CD8-positive, alpha-beta memory T cell (primary cell): ENCODE results near the gene GTPBP10. TPM values are rescaled to one million over a fixed set of nuclear protein-coding genes. Genes with fewer than 3 reads are reported as not detected.

Source experiments
- CTCF ChIA-PET: fragments of 350-600 bp; sonication (Branson Sonifier 250); formaldehyde crosslinking; loops from one replicate; lab custom pipeline; 2021; ENCODE audit warnings: antibody characterized with exemption; lab: Charles Lee
- POLR2A ChIA-PET: fragments of 350-600 bp; sonication (Branson Sonifier 250); formaldehyde crosslinking; loops from one replicate; lab custom pipeline; 2021; ENCODE audit warnings: antibody characterized with exemption; lab: Charles Lee
- DNase-seq, 5 donors: peaks; one replicate each; pipeline versions ENCODE4 v3.0.0 to v3.0.0-alpha.2; 2020 to 2022; ENCODE audit warnings: mixed read lengths in 1 of 5
- H3K27ac ChIP-seq: one replicate; pipeline ENCODE4 v1.7.0; 2013; ENCODE audit warnings: low read depth, mild to moderate bottlenecking, low read length, moderate library complexity
- H3K27me3 ChIP-seq: 2 replicates; pipeline ENCODE4 v1.7.0; 2013; ENCODE audit warnings: low read length, mild to moderate bottlenecking; ENCODE audit not compliant: insufficient read depth, poor library complexity, severe bottlenecking
- H3K36me3 ChIP-seq: 2 replicates; pipeline ENCODE4 v1.7.0; 2013; ENCODE audit warnings: mild to moderate bottlenecking, low read length, moderate library complexity; ENCODE audit not compliant: insufficient read depth
- H3K4me1 ChIP-seq: 2 replicates; pipeline ENCODE4 v1.7.0; 2013; ENCODE audit warnings: mild to moderate bottlenecking, low read length, moderate library complexity; ENCODE audit not compliant: insufficient read depth
- H3K4me3 ChIP-seq: 2 replicates; pipeline ENCODE4 v1.7.0; 2013; ENCODE audit warnings: mild to moderate bottlenecking, low read length
- H3K9me3 ChIP-seq: 2 replicates; pipeline ENCODE4 v1.7.0; 2013; ENCODE audit warnings: mild to moderate bottlenecking, low read length
- H3K27ac Mint-ChIP-seq, 8 donors: one replicate each; pipeline ENCODE4 v1.8.0; 2020 to 2021; ENCODE audit warnings: mixed read lengths in 8 of 8, mild to moderate bottlenecking in 6 of 8, inconsistent platforms in 3 of 8, moderate library complexity in 3 of 8
- H3K27me3 Mint-ChIP-seq, 2 donors: one replicate each; pipeline ENCODE4 v1.8.0; 2020 to 2021; ENCODE audit warnings: mixed read lengths in 2 of 2, mild to moderate bottlenecking in 1 of 2, moderate library complexity in 1 of 2
- H3K36me3 Mint-ChIP-seq, 3 donors: one replicate each; pipeline ENCODE4 v1.8.0; 2020 to 2021; ENCODE audit warnings: mixed read lengths in 3 of 3, inconsistent platforms in 1 of 3, mild to moderate bottlenecking in 1 of 3
- H3K4me1 Mint-ChIP-seq, 3 donors: one replicate each; pipeline ENCODE4 v1.8.0; 2020 to 2021; ENCODE audit warnings: mixed read lengths in 3 of 3, inconsistent platforms in 1 of 3, mild to moderate bottlenecking in 1 of 3
- H3K4me3 Mint-ChIP-seq, 7 donors: one replicate each; pipeline ENCODE4 v1.8.0; 2020 to 2021; ENCODE audit warnings: mixed read lengths in 7 of 7, mild to moderate bottlenecking in 6 of 7, moderate library complexity in 4 of 7, inconsistent platforms in 2 of 7
- H3K9me3 Mint-ChIP-seq, 5 donors: one replicate each; pipeline ENCODE4 v1.8.0; 2020 to 2022; ENCODE audit warnings: mixed read lengths in 5 of 5, mild to moderate bottlenecking in 3 of 5, moderate library complexity in 2 of 5, inconsistent platforms in 1 of 5
- polyA plus RNA-seq: library from polyadenylated mRNA; unstranded; fragments of 300-500 nt; fragmentation: Illumina TruSeq; gene quantifications from one replicate; pipeline ENCODE4 v1.2.3, GENCODE V29; 2021
- total RNA-seq, 2 experiments: library from RNA; stranded (reverse); gene quantifications; one replicate each; pipeline ENCODE4 v1.2.3, GENCODE V29; 2021

The GTPBP10 gene
- total and polyA plus RNA-seq, 3 experiments from 2014 or later, result 31.3 to 43.3 (median 37.6) TPM

DNA sequence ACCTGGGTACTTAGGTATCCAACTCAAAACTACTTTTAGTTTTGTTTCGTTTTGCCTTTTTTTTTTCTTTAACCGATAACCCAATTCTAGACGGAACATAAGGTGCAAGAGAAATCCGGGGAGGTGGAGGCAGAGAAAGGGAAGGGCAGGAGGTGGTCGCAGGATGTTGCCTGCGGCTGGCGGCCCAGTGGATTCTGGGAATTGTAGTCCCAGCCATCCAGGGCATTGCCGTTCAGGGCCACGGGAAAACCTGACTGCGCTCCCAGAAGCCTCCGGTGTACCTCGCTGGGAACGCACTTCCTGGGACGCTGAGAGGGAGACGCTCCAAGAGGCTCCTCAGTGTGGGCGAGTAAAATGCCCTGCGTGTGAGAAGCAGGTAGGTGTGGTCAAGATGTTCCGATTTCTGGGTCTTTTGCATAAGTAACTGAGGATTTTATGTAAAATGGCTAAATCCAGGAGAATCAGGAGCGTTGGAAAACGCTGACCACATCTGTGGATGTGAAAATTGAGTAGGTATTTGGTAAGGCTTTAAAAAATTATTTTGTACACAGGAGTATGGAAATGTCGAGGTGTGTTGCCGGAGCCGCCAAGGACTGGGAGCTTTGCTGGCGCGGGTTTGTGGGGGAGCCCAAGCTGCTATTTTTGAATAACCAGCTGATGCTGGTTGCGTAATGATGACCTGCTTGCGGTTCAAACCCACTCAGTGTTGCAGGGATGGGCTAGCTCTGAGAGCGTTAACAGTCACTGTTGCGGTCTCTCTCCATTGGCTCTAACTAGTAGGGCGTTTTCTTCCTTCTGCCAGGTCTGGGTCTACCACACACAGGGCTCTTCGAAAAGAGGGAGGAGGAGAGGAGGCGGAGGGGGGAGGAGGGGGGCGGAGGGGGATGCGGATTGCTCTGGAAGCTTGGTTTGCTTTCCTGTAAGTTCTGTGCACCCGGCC, 56.9 kb downstream of the GTPBP10 start, which contains the start of gene CLDN12:
Gene CLDN12, plus strand, starts transcription at position 288 of the 940 bp plus-strand sequence. CDS start 9,216 bp downstream, outside the sequence.
- Mint-ChIP-seq H3K27me3 (no peaks in the 10 kb centered on the region), H3K4me1 (peaks cover 16 to 24% (median 23%) of the 10 kb centered on the region in 3 donors), H3K4me3 (peak within 1 kb of the TSS; percentile 90 to 97 (median 94)), H3K27ac (peak within 1 kb of the TSS; percentile 90 to 99 (median 97)), H3K9me3 (peaks cover 4 to 13% (median 10%) of the 10 kb centered on the region in 5 donors), H3K36me3 (peaks cover 0 to 16% (median 5%) of the 10 kb centered on the region in 3 donors)
- Histone ChIP-seq H3K27me3 (no peaks in the 10 kb centered on the region), H3K4me1 (peaks cover 12% of the 10 kb centered on the region), H3K9me3 (peaks cover 1% of the 10 kb centered on the region), H3K4me3 (peak within 1 kb of the TSS; percentile 99), H3K27ac (peak within 1 kb of the TSS; percentile 81), H3K36me3 (no peaks in the 10 kb centered on the region)
- peak; percentile 64 to 86 (median 83) for DNase-seq
- ChIA-PET POLR2A (interaction anchor here (0.9 to 1.0 kb wide), 2 partner anchors 57 to 58 kb away, joined by 3 to 4 read pairs; no protein-coding TSS in a partner anchor), CTCF (interaction anchor here (0.6 to 1.1 kb wide), 2 partner anchors 23 to 58 kb away, joined by 3 read pairs; no protein-coding TSS in a partner anchor)

DNA sequence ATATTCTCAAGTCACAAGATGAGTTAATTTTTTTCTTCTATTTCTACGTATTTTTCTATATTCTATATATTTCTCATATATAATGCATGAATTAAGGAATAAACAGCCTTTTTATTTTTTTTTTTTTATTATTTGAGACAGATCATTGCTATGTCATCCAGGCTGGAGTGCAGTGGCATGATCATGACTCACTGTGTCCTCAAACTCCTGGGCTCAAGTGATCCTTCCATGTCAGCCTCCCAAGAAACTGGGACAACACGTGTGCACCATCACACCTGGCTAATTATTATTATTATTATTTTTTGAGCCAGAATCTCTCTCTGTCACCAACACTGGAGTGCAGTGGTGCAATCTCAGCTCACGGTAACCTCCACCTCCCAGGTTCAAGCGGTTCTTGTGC, 58.3 kb downstream of the GTPBP10 start:
- Mint-ChIP-seq H3K4me1 (peaks cover 16 to 24% (median 23%) of the 10 kb centered on the region in 3 donors), H3K36me3 (peaks cover 0 to 18% (median 6%) of the 10 kb centered on the region in 3 donors), H3K9me3 (peaks cover 0 to 6% (median 5%) of the 10 kb centered on the region in 5 donors), H3K27me3 (no peaks in the 10 kb centered on the region), H3K4me3 (peak overlapping the region; percentile 62 to 97 (median 94)), H3K27ac (peak overlapping the region in 3 of 8 donors; percentile 73 to 98 (median 97))
- Histone ChIP-seq H3K36me3 (no peaks in the 10 kb centered on the region), H3K4me3 (no peak overlapping the region), H3K4me1 (peaks cover 12% of the 10 kb centered on the region), H3K9me3 (no peaks in the 10 kb centered on the region), H3K27me3 (no peaks in the 10 kb centered on the region), H3K27ac (no peak overlapping the region)
- CTCF ChIA-PET, result no interaction called here
- no peak for DNase-seq
- POLR2A ChIA-PET, result no interaction called here

DNA sequence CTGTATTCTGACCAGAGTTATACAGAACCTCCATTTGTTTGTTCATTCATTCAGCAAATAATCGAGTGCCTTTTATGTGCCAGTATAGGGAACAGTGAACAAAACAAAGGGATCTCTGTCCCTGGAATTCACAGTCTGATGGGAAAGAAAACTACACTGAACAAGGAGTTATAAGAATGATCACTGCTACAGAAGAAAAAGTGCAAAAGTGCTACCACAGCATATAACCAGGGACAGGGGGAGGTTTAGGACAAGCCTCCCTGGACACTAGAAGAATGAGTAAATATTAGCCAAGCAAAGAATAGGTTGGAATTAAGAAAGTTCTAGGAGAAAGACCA, 60.9 kb downstream of the GTPBP10 start:
- Histone ChIP-seq H3K27me3 (no peaks in the 10 kb centered on the region), H3K27ac (no peak overlapping the region), H3K4me3 (no peak overlapping the region), H3K4me1 (peaks cover 12% of the 10 kb centered on the region), H3K36me3 (no peaks in the 10 kb centered on the region), H3K9me3 (no peaks in the 10 kb centered on the region)
- Mint-ChIP-seq H3K4me3 (peak overlapping the region in 1 of 7 donors; percentile 36), H3K9me3 (no peaks in the 10 kb centered on the region), H3K27ac (peak overlapping the region in 3 of 8 donors; percentile 5 to 43 (median 23)), H3K36me3 (peaks cover 0 to 20% (median 6%) of the 10 kb centered on the region in 3 donors), H3K4me1 (peaks cover 16 to 23% (median 22%) of the 10 kb centered on the region in 3 donors), H3K27me3 (peaks cover 0 to 2% of the 10 kb centered on the region in 2 donors)
- no peak for DNase-seq
- ChIA-PET CTCF (no interaction called here), POLR2A (no interaction called here)

DNA sequence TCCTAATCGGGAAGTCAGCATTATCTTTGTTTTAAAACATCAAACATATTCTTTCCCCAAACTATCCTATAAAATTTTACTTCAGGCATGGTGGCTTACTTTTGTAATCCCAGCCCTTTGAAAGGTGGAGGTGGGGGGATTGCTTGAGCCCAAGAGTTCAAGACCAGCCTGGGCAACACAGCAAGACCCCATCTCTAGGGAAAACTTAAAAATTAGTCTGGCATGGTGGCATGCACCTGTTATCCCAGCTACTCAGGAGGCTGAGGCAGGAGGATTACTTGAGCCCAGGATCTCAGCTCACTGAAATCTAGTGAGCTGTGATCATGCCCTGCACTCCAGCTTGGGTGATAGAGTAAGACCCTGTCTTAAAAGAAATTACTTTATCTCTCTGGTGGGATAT, 61.6 kb downstream of the GTPBP10 start:
- peaks cover 10 to 16% (median 15%) of the 10 kb centered on the region in 3 donors for H3K4me1 Mint-ChIP-seq
- Histone ChIP-seq H3K27ac (no peak overlapping the region), H3K9me3 (no peaks in the 10 kb centered on the region), H3K4me3 (no peak overlapping the region), H3K36me3 (no peaks in the 10 kb centered on the region), H3K4me1 (peaks cover 12% of the 10 kb centered on the region), H3K27me3 (no peaks in the 10 kb centered on the region)
- peak overlapping the region in 1 of 8 donors; percentile 43 for H3K27ac Mint-ChIP-seq
- ChIA-PET CTCF (no interaction called here), POLR2A (no interaction called here)
- peaks cover 0 to 2% of the 10 kb centered on the region in 2 donors for H3K27me3 Mint-ChIP-seq
- H3K36me3 Mint-ChIP-seq, result peaks cover 0 to 20% (median 6%) of the 10 kb centered on the region in 3 donors
- no peak for DNase-seq
- H3K9me3 Mint-ChIP-seq, result no peaks in the 10 kb centered on the region
- peak overlapping the region in 1 of 7 donors; percentile 36 for H3K4me3 Mint-ChIP-seq

DNA sequence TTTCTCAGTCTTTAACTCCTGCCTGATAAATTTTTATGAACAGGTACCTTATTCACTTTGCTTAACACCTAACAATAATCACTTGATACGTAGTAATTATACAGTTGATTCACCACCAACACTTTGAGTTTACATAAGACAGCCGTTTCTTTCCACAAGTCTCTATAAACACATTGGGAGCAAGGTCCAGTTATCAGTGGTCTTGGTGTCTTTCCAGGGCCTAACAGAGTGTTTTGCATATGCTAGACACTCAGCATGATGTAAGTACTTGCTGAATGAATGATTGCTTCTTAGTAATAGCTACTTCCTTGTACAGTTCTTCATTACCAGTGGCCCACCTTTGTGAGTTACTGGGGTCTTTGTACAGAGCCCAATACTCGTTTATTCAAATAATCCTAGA, 63.2 kb downstream of the GTPBP10 start:
- Histone ChIP-seq H3K27me3 (no peaks in the 10 kb centered on the region), H3K27ac (no peak overlapping the region), H3K36me3 (no peaks in the 10 kb centered on the region), H3K9me3 (no peaks in the 10 kb centered on the region), H3K4me3 (no peak overlapping the region), H3K4me1 (peaks cover 5% of the 10 kb centered on the region)
- ChIA-PET CTCF (no interaction called here), POLR2A (no interaction called here)
- Mint-ChIP-seq H3K27ac (no peak overlapping the region), H3K27me3 (peaks cover 0 to 2% of the 10 kb centered on the region in 2 donors), H3K36me3 (peaks cover 0 to 14% (median 10%) of the 10 kb centered on the region in 3 donors), H3K4me1 (peaks cover under 1 to 3% (median under 1%) of the 10 kb centered on the region in 3 donors), H3K4me3 (no peak overlapping the region), H3K9me3 (no peaks in the 10 kb centered on the region)
- DNase-seq, result no peak

DNA sequence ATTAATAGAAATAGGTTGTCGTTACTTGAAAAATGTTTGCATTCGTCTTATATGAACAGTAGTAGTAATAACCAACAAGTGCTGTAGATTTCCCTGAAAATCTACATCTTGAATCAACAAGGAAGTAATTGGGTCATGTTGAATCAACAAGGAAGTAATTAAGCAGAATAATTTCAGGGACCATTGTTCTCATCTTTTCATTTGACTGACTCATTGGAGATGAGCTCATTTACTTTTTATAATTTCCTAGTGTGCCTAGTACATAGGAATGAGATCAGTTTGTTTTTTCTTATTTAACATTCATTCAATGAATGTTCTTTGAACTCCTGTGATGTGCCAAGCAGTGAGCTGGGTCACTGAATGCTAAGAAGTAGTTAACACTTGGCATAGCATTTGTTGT, 65.0 kb downstream of the GTPBP10 start:
- Histone ChIP-seq H3K4me1 (no peaks in the 10 kb centered on the region), H3K9me3 (no peaks in the 10 kb centered on the region), H3K36me3 (no peaks in the 10 kb centered on the region), H3K27me3 (no peaks in the 10 kb centered on the region), H3K4me3 (no peak overlapping the region), H3K27ac (no peak overlapping the region)
- H3K36me3 Mint-ChIP-seq, result peaks cover 0 to 14% (median 10%) of the 10 kb centered on the region in 3 donors
- H3K9me3 Mint-ChIP-seq, result no peaks in the 10 kb centered on the region
- peaks cover 0 to 2% of the 10 kb centered on the region in 2 donors for H3K27me3 Mint-ChIP-seq
- ChIA-PET CTCF (no interaction called here), POLR2A (no interaction called here)
- H3K27ac Mint-ChIP-seq, result no peak overlapping the region
- DNase-seq, result no peak
- H3K4me3 Mint-ChIP-seq, result no peak overlapping the region
- H3K4me1 Mint-ChIP-seq, result no peaks in the 10 kb centered on the region

DNA sequence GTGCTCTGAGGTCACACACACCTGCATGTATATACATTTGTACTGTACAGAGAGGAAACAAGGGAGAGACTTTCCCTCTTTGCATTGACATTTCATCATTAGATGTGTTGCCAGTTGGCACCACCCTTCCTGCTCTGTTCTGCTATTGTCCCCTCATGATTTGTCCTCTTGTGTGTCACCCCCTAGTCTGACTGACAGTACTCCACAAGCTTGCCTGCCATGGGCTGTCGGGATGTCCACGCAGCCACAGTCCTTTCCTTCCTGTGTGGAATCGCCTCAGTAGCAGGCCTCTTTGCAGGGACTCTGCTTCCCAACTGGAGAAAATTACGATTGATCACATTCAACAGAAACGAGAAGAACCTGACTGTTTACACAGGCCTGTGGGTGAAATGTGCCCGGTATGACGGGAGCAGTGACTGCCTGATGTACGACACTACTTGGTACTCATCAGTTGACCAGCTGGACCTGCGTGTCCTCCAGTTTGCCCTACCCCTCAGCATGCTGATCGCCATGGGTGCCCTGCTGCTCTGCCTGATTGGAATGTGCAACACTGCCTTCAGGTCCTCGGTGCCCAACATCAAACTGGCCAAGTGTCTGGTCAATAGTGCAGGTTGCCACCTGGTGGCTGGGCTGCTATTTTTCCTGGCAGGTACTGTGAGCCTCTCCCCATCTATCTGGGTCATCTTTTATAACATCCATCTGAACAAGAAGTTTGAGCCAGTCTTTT, 66.1 kb downstream of the GTPBP10 start:
- ChIA-PET POLR2A (no interaction called here), CTCF (no interaction called here)
- no peaks in the 10 kb centered on the region for H3K27me3 ChIP-seq
- Mint-ChIP-seq H3K9me3 (no peaks in the 10 kb centered on the region), H3K27ac (peak overlapping the region in 1 of 8 donors; percentile 43), H3K27me3 (peaks cover 0 to 2% of the 10 kb centered on the region in 2 donors), H3K36me3 (peaks cover 0 to 9% (median 8%) of the 10 kb centered on the region in 3 donors), H3K4me1 (no peaks in the 10 kb centered on the region), H3K4me3 (no peak overlapping the region)
- no peaks in the 10 kb centered on the region for H3K36me3 ChIP-seq
- DNase-seq, result peak in 1 of 5 donors; percentile 3
- H3K4me3 ChIP-seq, result no peak overlapping the region
- no peaks in the 10 kb centered on the region for H3K4me1 ChIP-seq
- no peaks in the 10 kb centered on the region for H3K9me3 ChIP-seq
- H3K27ac ChIP-seq, result no peak overlapping the region
